GM12878 (cell line): ENCODE measurements around the gene RSKR. TPM values are rescaled to one million over a fixed set of nuclear protein-coding genes. Genes with fewer than 3 reads are reported as not detected.

Source experiments
- ATAC-seq: fragments of 200-7000 bp; cut with Tn5 transposase; 3 replicates; pipeline ENCODE4 v1.9.1; 2020; ENCODE audit warnings: mild to moderate bottlenecking, moderate library complexity
- BruUV-seq: library from RNA; stranded (reverse); fragments of 400-500 nt; replicated peaks from 2 replicates; lab custom pipeline; 2021; lab: Mats Ljungman, UMichigan
- CTCF ChIA-PET: fragments of 300-600 bp; sonication (Branson Sonifier 250); formaldehyde crosslinking; extraction: SDS; loops from one replicate; lab custom pipeline; 2021; ENCODE audit warnings: inconsistent platforms; lab: Yijun Ruan, JAX
- POLR2A ChIA-PET: fragments of 350-600 bp; formaldehyde crosslinking; extraction: SDS; loops from one replicate; lab custom pipeline; 2021; ENCODE audit warnings: inconsistent platforms; lab: Charles Lee
- RAD21 ChIA-PET: fragments of 300-600 bp; sonication (Branson Sonifier 250); formaldehyde crosslinking; loops from one replicate; lab custom pipeline; 2023; ENCODE audit warnings: antibody characterized with exemption; ENCODE audit not compliant: unreplicated experiment; lab: Charles Lee
- SMC1A ChIA-PET: fragments of 300-600 bp; sonication (Branson Sonifier 250); formaldehyde crosslinking; loops from one replicate; lab custom pipeline; 2023; ENCODE audit not compliant: unreplicated experiment, uncharacterized antibody; lab: Charles Lee
- DNase-seq: peaks from one replicate; pipeline ENCODE4 v3.0.0-alpha.2; 2011; ENCODE audit warnings: low read depth, low spot score
- FAIRE-seq: peaks from 3 replicates; lab custom pipeline; 2011; peaks lifted over from hg19 to GRCh38; lab: Jason Lieb, UNC
- H2AFZ ChIP-seq: 2 replicates; pipeline ENCODE4 v1.6.0; 2011; ENCODE audit warnings: low read depth, low read length, control low read depth; ENCODE audit not compliant: control insufficient read depth
- H3K27ac ChIP-seq: 2 replicates; pipeline ENCODE4 v1.5.1; 2011; ENCODE audit warnings: control low read depth; ENCODE audit not compliant: control insufficient read depth, insufficient read depth
- H3K27me3 ChIP-seq, 2 experiments: replicated peaks in 1 of 2; 2 replicates each; pipeline versions ENCODE4 v1.6.0 to v1.6.1; 2011; ENCODE audit warnings: low read length in 1 of 2; ENCODE audit not compliant: control insufficient read depth in 2 of 2, insufficient read depth in 2 of 2
- H3K36me3 ChIP-seq, 2 experiments: 2 replicates each; pipeline ENCODE4 v1.5.1; 2011; ENCODE audit warnings: low read length in 1 of 2; ENCODE audit not compliant: control insufficient read depth in 2 of 2, insufficient read depth in 2 of 2
- H3K4me1 ChIP-seq: 2 replicates; pipeline ENCODE4 v1.6.1; 2011; ENCODE audit warnings: mild to moderate bottlenecking, low read length, moderate library complexity, mixed read lengths; ENCODE audit not compliant: control insufficient read depth, insufficient read depth
- H3K4me2 ChIP-seq: 2 replicates; pipeline ENCODE4 v1.6.0; 2011; ENCODE audit warnings: control low read depth; ENCODE audit not compliant: control insufficient read depth, insufficient read depth
- H3K4me3 ChIP-seq: fragments of 200-600 bp; sonication (generic); 2 replicates; pipeline ENCODE4 v1.5.1; 2016
- H3K79me2 ChIP-seq: 2 replicates; pipeline ENCODE4 v1.6.0; 2011; ENCODE audit warnings: low read length; ENCODE audit not compliant: control insufficient read depth, insufficient read depth
- H3K9ac ChIP-seq: 2 replicates; pipeline ENCODE4 v1.8.0; 2011; ENCODE audit warnings: low read length, control low read depth, mixed read lengths; ENCODE audit not compliant: control insufficient read depth, insufficient read depth
- H3K9me3 ChIP-seq: replicated peaks from 3 replicates; pipeline ENCODE4 v1.5.1; 2011; ENCODE audit warnings: mild to moderate bottlenecking, low read length; ENCODE audit not compliant: control insufficient read depth, insufficient read depth
- H4K20me1 ChIP-seq: 2 replicates; pipeline ENCODE4 v1.6.0; 2011; ENCODE audit not compliant: control insufficient read depth, insufficient read depth
- CHD2 ChIP-seq: IDR thresholded peaks from 2 replicates; pipeline ENCODE4 v1.6.1; 2011; ENCODE audit warnings: low read depth, low read length, improper control_type of control experiment, borderline replicate concordance
- KDM1A ChIP-seq: fragments of 200-600 bp; sonication (generic); IDR thresholded peaks from 2 replicates; pipeline ENCODE4 v1.6.1; 2016; ENCODE audit warnings: borderline replicate concordance
- MTA2 ChIP-seq: fragments of 450-650 bp; IDR thresholded peaks from 2 replicates; pipeline ENCODE4 v1.6.1; 2016; ENCODE audit warnings: low read depth, mild to moderate bottlenecking, moderate library complexity
- POLR2AphosphoS5 ChIP-seq: IDR thresholded peaks from 2 replicates; pipeline ENCODE4 v1.6.1; 2011; ENCODE audit warnings: mild to moderate bottlenecking, low read length, inconsistent platforms
- SPI1 ChIP-seq: IDR thresholded peaks from 2 replicates; pipeline ENCODE4 v1.6.1; 2011; ENCODE audit warnings: low read depth, mild to moderate bottlenecking, low read length, moderate library complexity, borderline replicate concordance; ENCODE audit not compliant: insufficient read depth
- SRF ChIP-seq, 2 experiments: IDR thresholded peaks; 2 replicates each; pipeline ENCODE4 v1.6.1; 2011; ENCODE audit warnings: low read depth in 2 of 2, low read length in 2 of 2, mild to moderate bottlenecking in 1 of 2, moderate library complexity in 1 of 2
- ZNF217 ChIP-seq: fragments of 450-650 bp; IDR thresholded peaks from 2 replicates; pipeline ENCODE4 v1.6.1; 2017; ENCODE audit warnings: antibody characterized with exemption, mild to moderate bottlenecking
- WGBS: methylation state at CpG from one replicate; pipeline ENCODE4 v1.1.6; 2016; ENCODE audit warnings: low lambda C conversion rate; ENCODE audit not compliant: insufficient replicate concordance, insufficient coverage; ENCODE audit errors: missing lambda C conversion rate; 5-methylcytosine and 5-hydroxymethylcytosine counted together
- in situ Hi-C: fragments of 300-500 bp; cut with MboI; formaldehyde crosslinking; loops from 9 replicates; pipeline ENCODE4 v1.14.3; 2018; ENCODE audit warnings: mixed read lengths
- intact Hi-C: fragments of 100-400 bp; cut with micrococcal nuclease; formaldehyde crosslinking; loops from one replicate; pipeline ENCODE4 v1.14.2; 2022; ENCODE audit not compliant: unreplicated experiment
- polyA plus RNA-seq, 11 experiments: library from polyadenylated mRNA; depleted of rRNA in 4 of 11; unstranded in 6 of 11; stranded (reverse) in 5 of 11; fragments of >200 nt; fragmentation: Nextera tagmentation in 4 of 11; fragmentation: Illumina TruSeq in 1 of 11; extraction: Ambion mirVana in 4 of 11; extraction: Trizol in 1 of 11; gene quantifications; 1 replicate in 1 of 11; 2 replicates in 10 of 11; pipeline versions ENCODE4 v1.2.1 to v1.2.3, GENCODE V29; 2011 to 2016; ENCODE audit warnings: inconsistent platforms in 2 of 11, missing spikeins in 2 of 11, low read depth in 1 of 11
- total RNA-seq, 4 experiments: library from RNA; depleted of rRNA in 3 of 4; stranded (reverse); fragments of >200 nt in 3 of 4; fragmentation: Illumina TruSeq in 1 of 4; extraction: Trizol in 1 of 4; gene quantifications; 2 replicates each; pipeline versions ENCODE4 v1.2.1 to v1.2.3, GENCODE V29; 2013 to 2021
- TF ChIP-seq, protein P1 (sequence below): fragments of 450-650 bp; IDR thresholded peaks from 2 replicates; pipeline ENCODE4 v1.6.1; 2016; ENCODE audit warnings: mild to moderate bottlenecking, moderate library complexity, borderline replicate concordance

The RSKR gene
- total and polyA plus RNA-seq, 10 of the 15 experiments (the other 5 are each of a cell fraction or from before 2014, with no cell fraction given) = 0.52 to 22.4 (median 8.7) TPM

GRCh38 chr17:28616281-28616680 is 2.3 kb upstream of the RSKR start:
- Histone ChIP-seq H3K9ac (no peak overlapping the region), H3K27me3 (no peaks in the 10 kb centered on the region), H3K36me3 (peaks cover 49 to 64% of the 10 kb centered on the region in 2 experiments), H3K4me1 (no peaks in the 10 kb centered on the region; the same call in none of the 2 replicates), H2AFZ (no peak overlapping the region), H3K79me2 (no peaks in the 10 kb centered on the region), H3K4me2 (no peak overlapping the region), H4K20me1 (no peaks in the 10 kb centered on the region), H3K4me3 (no peak overlapping the region), H3K27ac (no peak overlapping the region), H3K9me3 (no peaks in the 10 kb centered on the region)
- intact Hi-C loops (loop anchor here (5.0 kb wide), 1 partner anchor 124 kb away; no protein-coding TSS in a partner anchor), in situ Hi-C loops (no loop called here)
- RAD21 ChIA-PET = no interaction called here
- BruUV-seq = no TSS peak
- FAIRE-seq (no peak), DNase-seq (no peak), ATAC-seq (no peak)
- CTCF ChIA-PET = interaction anchor here (0.8 to 8.2 kb wide), 3 partner anchors 7 to 68 kb away, joined by 3 to 88 read pairs (median 3); no protein-coding TSS in a partner anchor
- POLR2A ChIA-PET = interaction anchor here (1.0 kb wide), 1 partner anchor 50 kb away, joined by 5 read pairs; no protein-coding TSS in a partner anchor
- SMC1A ChIA-PET = interaction anchor here (1.3 kb wide), 1 partner anchor 121 kb away, joined by 3 read pairs; no protein-coding TSS in a partner anchor
- TF ChIP-seq KDM1A (no peak), ZNF217 (no peak), POLR2AphosphoS5 (no peak), MTA2 (no peak)
- 93% methylated on average over 7 of the region's 7 CpGs for WGBS

GRCh38 chr17:28615260-28615940 is 1.4 kb upstream of the RSKR start:
- H3K9me3 ChIP-seq = no peaks in the 10 kb centered on the region
- no peak overlapping the region for H3K4me3 ChIP-seq
- ChIA-PET POLR2A (interaction anchor here (0.9 kb wide), 1 partner anchor 66 kb away, joined by 3 read pairs; no protein-coding TSS in a partner anchor), SMC1A (interaction anchor here (1.3 kb wide), 1 partner anchor 120 kb away, joined by 3 read pairs; no protein-coding TSS in a partner anchor), RAD21 (no interaction called here), CTCF (interaction anchor here (0.6 to 8.2 kb wide), 5 partner anchors 13 to 178 kb away, joined by 3 to 88 read pairs (median 3); partner anchors contain the start of gene ALDOC)
- peaks cover 42 to 61% of the 10 kb centered on the region in 2 experiments for H3K36me3 ChIP-seq
- no peak overlapping the region for H3K27ac ChIP-seq
- H4K20me1 ChIP-seq = no peaks in the 10 kb centered on the region
- H3K79me2 ChIP-seq = no peaks in the 10 kb centered on the region
- TF ChIP-seq, protein P1, sequence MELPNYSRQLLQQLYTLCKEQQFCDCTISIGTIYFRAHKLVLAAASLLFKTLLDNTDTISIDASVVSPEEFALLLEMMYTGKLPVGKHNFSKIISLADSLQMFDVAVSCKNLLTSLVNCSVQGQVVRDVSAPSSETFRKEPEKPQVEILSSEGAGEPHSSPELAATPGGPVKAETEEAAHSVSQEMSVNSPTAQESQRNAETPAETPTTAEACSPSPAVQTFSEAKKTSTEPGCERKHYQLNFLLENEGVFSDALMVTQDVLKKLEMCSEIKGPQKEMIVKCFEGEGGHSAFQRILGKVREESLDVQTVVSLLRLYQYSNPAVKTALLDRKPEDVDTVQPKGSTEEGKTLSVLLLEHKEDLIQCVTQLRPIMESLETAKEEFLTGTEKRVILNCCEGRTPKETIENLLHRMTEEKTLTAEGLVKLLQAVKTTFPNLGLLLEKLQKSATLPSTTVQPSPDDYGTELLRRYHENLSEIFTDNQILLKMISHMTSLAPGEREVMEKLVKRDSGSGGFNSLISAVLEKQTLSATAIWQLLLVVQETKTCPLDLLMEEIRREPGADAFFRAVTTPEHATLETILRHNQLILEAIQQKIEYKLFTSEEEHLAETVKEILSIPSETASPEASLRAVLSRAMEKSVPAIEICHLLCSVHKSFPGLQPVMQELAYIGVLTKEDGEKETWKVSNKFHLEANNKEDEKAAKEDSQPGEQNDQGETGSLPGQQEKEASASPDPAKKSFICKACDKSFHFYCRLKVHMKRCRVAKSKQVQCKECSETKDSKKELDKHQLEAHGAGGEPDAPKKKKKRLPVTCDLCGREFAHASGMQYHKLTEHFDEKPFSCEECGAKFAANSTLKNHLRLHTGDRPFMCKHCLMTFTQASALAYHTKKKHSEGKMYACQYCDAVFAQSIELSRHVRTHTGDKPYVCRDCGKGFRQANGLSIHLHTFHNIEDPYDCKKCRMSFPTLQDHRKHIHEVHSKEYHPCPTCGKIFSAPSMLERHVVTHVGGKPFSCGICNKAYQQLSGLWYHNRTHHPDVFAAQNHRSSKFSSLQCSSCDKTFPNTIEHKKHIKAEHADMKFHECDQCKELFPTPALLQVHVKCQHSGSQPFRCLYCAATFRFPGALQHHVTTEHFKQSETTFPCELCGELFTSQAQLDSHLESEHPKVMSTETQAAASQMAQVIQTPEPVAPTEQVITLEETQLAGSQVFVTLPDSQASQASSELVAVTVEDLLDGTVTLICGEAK = peak; percentile 49; the same call in 1 of the 2 replicates
- no peak for TF ChIP-seq CHD2
- TF ChIP-seq SPI1 = peak; percentile 69
- no peak for TF ChIP-seq SRF (IDR thresholded peaks at IDR 0.05; ENCODE audit: low read depth in 2 of 2, low read length in 2 of 2)
- WGBS = 82% methylated on average over 4 of the region's 4 CpGs
- H3K27me3 ChIP-seq = no peaks in the 10 kb centered on the region
- no peak overlapping the region for H3K4me2 ChIP-seq
- ATAC-seq = peak; percentile 48
- no peak overlapping the region for H3K9ac ChIP-seq
- no peaks in the 10 kb centered on the region; the same call in none of the 2 replicates for H3K4me1 ChIP-seq
- BruUV-seq = no TSS peak
- FAIRE-seq = no peak
- intact Hi-C loops (loop anchor here (5.0 kb wide), 1 partner anchor 123 kb away; no protein-coding TSS in a partner anchor), in situ Hi-C loops (no loop called here)
- H2AFZ ChIP-seq = no peak overlapping the region
- no peak for DNase-seq
